OCI-M2 (cell line): ENCODE measurements around the gene CAPN5.
"Not testable (repeated sequence)": the region's sequence is repeated elsewhere in the genome, so short reads cannot be mapped to it uniquely, and the experiment has no call there.

Experiments
- DNase-seq: peaks from one replicate; lab custom pipeline; 2025; ENCODE audit not compliant: unreplicated experiment; lab: John Stamatoyannopoulos, UW

Gene CAPN5

GRCh38 chr11:77095551-77096490 is 29.1 kb downstream of the CAPN5 start:
- DNase-seq = no peak

GRCh38 chr11:77096591-77097019 is 29.8 kb downstream of the CAPN5 start:
- no peak for DNase-seq

- not testable (repeated sequence) for DNase-seq
Observed at GRCh38 chr11:77097180-77097579, 30.4 kb downstream of the CAPN5 start.

GRCh38 chr11:77100166-77101042 is 33.6 kb downstream of the CAPN5 start:
- DNase-seq = no peak

GRCh38 chr11:77101043-77101537 is 34.3 kb downstream of the CAPN5 start:
- no peak for DNase-seq

- DNase-seq = no peak
Observed at GRCh38 chr11:77102246-77103210, 35.8 kb downstream of the CAPN5 start, which contains the start of gene OMP. Gene OMP, plus strand, starts transcription at chr11:77102840. Its CDS starts 0 bp downstream, at chr11:77102840.

GRCh38 chr11:77103319-77103718 is 36.5 kb downstream of the CAPN5 start:
- DNase-seq = no peak

- no peak for DNase-seq
Observed at GRCh38 chr11:77104727-77105126, 38.0 kb downstream of the CAPN5 start.

- no peak for DNase-seq
Observed at GRCh38 chr11:77106321-77106720, 39.5 kb downstream of the CAPN5 start.

- DNase-seq = no peak
Observed at GRCh38 chr11:77106759-77107158, 40.0 kb downstream of the CAPN5 start.

- DNase-seq = no peak
Observed at GRCh38 chr11:77107950-77108349, 41.2 kb downstream of the CAPN5 start.

GRCh38 chr11:77108436-77108835 is 41.7 kb downstream of the CAPN5 start:
- DNase-seq = no peak

GRCh38 chr11:77109236-77110019 is 42.7 kb downstream of the CAPN5 start:
- DNase-seq = no peak

GRCh38 chr11:77110836-77111235 is 44.1 kb downstream of the CAPN5 start:
- DNase-seq = no peak

- no peak for DNase-seq
Observed at GRCh38 chr11:77111277-77111676, 44.5 kb downstream of the CAPN5 start.

GRCh38 chr11:77111946-77112345 is 45.2 kb downstream of the CAPN5 start:
- no peak for DNase-seq

GRCh38 chr11:77112641-77113381 is 46.0 kb downstream of the CAPN5 start:
- DNase-seq = no peak

- DNase-seq = no peak
Observed at GRCh38 chr11:77113382-77114088, 46.8 kb downstream of the CAPN5 start.
